Kidney epithelial cell (primary cell): Measurements from ENCODE around the gene MSANTD4. TPM values are rescaled to one million over a fixed set of nuclear protein-coding genes. Genes with fewer than 3 reads are reported as not detected.

Source experiments
- DNase-seq: peaks from one replicate; pipeline ENCODE4 v3.0.0-alpha.2; 2010; ENCODE audit warnings: low read depth
- H3K27me3 ChIP-seq: 2 replicates; pipeline ENCODE4 v1.6.0; 2011; ENCODE audit warnings: low read length; ENCODE audit not compliant: control insufficient read depth, insufficient read depth
- H3K36me3 ChIP-seq: 2 replicates; pipeline ENCODE4 v1.5.1; 2011; ENCODE audit warnings: low read length; ENCODE audit not compliant: control insufficient read depth, insufficient read depth
- H3K4me3 ChIP-seq: 2 replicates; pipeline ENCODE4 v1.5.1; 2011; ENCODE audit warnings: low read depth, mild to moderate bottlenecking, control low read depth, low read length
- total RNA-seq: library from RNA; depleted of rRNA; stranded (reverse); fragments of >200 nt; gene quantifications from 2 replicates; pipeline ENCODE4 v1.2.3, GENCODE V29; 2015
- TF ChIP-seq, protein P1 (sequence below): IDR thresholded peaks from 2 replicates; pipeline ENCODE4 v1.5.1; 2011; ENCODE audit warnings: mild to moderate bottlenecking, moderate library complexity, low read length, control low read depth, inconsistent platforms; ENCODE audit not compliant: insufficient read depth, poor library complexity, severe bottlenecking

The MSANTD4 gene
- total RNA-seq, 1 donor from 2014 or later = 33.8 TPM

DNA sequence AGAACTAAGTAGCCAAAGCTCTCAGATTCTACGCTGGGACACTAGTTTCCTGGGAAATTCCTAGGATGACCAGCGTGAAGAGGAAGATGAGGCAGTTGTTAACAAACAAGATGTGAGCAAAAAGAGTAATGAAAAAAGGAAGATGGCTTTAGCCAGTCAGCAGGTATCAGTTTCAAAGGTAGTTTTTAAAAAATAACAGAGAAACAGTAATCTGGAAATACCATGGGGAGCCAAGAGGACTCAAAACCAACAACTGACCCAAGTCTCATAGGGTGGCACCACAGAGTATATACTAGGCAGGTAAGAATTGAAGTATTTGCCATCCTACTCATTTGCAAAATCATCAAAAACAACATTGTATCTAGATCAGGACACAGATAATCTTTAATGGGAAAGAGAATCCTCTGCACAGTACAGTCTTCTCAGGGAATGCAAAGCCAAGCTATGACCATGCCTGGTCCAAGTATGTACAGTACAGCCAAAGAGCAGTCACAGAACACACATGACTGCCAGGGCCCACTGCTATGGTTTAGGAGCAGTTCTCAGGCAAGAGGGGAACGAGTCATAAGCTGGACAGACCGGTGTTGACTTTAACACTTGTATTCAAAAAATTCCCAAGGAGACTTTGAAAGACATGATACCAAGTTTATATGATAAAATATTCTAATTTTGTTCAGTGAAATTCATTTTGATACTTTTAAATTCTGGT lies 20.6 kb downstream of the MSANTD4 start:
- no peak for DNase-seq
- Histone ChIP-seq H3K36me3 (peaks cover 1% of the 10 kb centered on the region), H3K27me3 (no peaks in the 10 kb centered on the region), H3K4me3 (no peak overlapping the region)
- TF ChIP-seq, protein P1, sequence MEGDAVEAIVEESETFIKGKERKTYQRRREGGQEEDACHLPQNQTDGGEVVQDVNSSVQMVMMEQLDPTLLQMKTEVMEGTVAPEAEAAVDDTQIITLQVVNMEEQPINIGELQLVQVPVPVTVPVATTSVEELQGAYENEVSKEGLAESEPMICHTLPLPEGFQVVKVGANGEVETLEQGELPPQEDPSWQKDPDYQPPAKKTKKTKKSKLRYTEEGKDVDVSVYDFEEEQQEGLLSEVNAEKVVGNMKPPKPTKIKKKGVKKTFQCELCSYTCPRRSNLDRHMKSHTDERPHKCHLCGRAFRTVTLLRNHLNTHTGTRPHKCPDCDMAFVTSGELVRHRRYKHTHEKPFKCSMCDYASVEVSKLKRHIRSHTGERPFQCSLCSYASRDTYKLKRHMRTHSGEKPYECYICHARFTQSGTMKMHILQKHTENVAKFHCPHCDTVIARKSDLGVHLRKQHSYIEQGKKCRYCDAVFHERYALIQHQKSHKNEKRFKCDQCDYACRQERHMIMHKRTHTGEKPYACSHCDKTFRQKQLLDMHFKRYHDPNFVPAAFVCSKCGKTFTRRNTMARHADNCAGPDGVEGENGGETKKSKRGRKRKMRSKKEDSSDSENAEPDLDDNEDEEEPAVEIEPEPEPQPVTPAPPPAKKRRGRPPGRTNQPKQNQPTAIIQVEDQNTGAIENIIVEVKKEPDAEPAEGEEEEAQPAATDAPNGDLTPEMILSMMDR = no peak

DNA sequence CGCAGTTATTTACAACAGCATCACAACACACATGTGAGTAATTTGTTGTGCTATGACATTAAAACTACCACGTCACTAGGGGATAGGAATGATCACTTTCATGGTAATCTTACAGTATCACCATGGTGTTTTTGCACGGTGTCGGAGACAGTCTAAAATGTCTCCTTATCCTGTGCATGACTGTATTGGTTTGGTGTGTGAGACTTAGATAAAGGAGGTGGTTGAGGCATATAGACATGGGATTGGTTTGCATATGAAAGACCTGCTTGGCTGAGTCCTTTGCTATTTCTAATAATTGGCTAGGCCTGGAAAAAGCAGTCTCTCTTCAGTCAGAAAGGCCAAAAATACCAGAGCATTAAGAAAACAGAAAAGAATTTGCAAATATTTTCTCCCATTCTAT lies 30.2 kb downstream of the MSANTD4 start:
- Histone ChIP-seq H3K27me3 (no peaks in the 10 kb centered on the region), H3K4me3 (no peak overlapping the region), H3K36me3 (no peaks in the 10 kb centered on the region)
- TF ChIP-seq, protein P1 = no peak
- no peak for DNase-seq

DNA sequence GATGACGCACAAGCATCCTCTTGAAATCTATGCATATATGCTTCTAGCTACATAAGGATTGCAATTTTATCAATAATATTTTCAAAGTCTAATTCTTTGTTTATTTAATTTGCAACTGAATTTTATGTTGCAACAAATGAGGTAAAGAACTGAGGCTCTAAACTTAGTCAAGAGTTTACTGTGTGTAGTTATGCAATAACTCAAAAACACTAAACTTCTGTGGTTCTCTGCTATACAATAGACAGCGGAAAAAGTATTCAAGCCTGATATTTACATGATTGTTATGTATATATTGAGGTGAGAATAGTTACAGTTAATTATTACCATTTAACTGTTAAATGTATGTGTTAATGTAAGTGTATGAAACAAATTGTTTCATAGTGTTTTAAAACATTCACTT lies 32.9 kb downstream of the MSANTD4 start:
- Histone ChIP-seq H3K36me3 (no peaks in the 10 kb centered on the region), H3K27me3 (no peaks in the 10 kb centered on the region), H3K4me3 (no peak overlapping the region)
- no peak for DNase-seq
- TF ChIP-seq, protein P1 = no peak

DNA sequence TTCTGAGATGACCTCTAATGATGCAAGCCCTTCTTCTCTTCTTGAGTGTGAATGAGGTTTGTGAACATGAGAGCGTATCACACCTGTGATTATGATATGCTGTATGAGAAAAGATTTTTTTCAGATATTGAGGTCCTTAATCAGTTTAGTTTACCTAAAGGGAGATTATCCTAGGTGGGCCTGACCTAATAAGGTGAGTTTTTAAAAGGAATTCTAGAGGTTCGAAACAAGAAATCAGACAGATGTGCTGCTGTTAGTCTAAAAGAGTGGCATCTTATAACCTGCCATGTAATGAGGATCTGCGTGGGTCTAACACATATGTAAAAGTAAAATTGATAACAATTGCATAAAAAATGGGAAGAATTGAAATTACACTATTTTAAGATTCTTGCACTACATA lies 33.8 kb downstream of the MSANTD4 start:
- TF ChIP-seq, protein P1 = no peak
- DNase-seq = no peak
- Histone ChIP-seq H3K36me3 (no peaks in the 10 kb centered on the region), H3K4me3 (no peak overlapping the region), H3K27me3 (no peaks in the 10 kb centered on the region)

DNA sequence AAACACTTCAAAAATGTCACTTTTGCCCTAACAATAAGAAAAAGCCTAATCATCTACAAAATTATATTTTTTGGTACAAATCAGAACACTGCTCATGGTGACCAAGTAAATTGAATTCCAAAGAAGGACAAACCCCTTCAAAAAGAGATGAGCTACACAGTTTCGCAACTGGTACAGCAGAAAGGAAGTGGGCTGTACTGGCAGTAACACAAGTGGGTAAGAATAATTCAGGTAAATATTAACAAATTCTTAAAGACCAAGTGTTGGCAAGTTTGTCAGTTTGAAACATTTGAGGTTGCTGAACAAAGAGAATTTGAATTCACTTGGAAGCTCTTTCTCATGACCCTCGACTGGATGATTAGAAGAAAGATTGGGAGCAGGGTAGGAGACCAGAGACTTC lies 35.5 kb downstream of the MSANTD4 start:
- TF ChIP-seq, protein P1 = no peak
- Histone ChIP-seq H3K27me3 (no peaks in the 10 kb centered on the region), H3K36me3 (no peaks in the 10 kb centered on the region), H3K4me3 (no peak overlapping the region)
- no peak for DNase-seq
